Keratinocyte (primary cell): Measurements from ENCODE around the gene SHISA5. TPM values are rescaled to one million over a fixed set of nuclear protein-coding genes. Genes with fewer than 3 reads are reported as not detected.
A peak's percentile ranks its signal among the peaks of the same experiment; 100 is the strongest.

Source experiments
- DNase-seq: peaks from one replicate; pipeline ENCODE4 v3.0.0-alpha.2; 2011; ENCODE audit warnings: low read depth, missing footprints, low spot score
- FAIRE-seq: peaks from 2 replicates; lab custom pipeline; 2011; peaks lifted over from hg19 to GRCh38; lab: Jason Lieb, UNC
- H2AFZ ChIP-seq: 2 replicates; pipeline ENCODE4 v1.6.0; 2012; ENCODE audit warnings: low read length, control low read depth, inconsistent platforms; ENCODE audit not compliant: control insufficient read depth
- H3K27ac ChIP-seq: 2 replicates; pipeline ENCODE4 v1.5.1; 2011; ENCODE audit warnings: low read length; ENCODE audit not compliant: control insufficient read depth, insufficient read depth
- H3K27me3 ChIP-seq: 3 replicates; pipeline ENCODE4 v1.6.0; 2011; ENCODE audit warnings: low read length; ENCODE audit not compliant: control insufficient read depth, insufficient read depth; ENCODE audit errors: extremely low read depth
- H3K36me3 ChIP-seq, 2 experiments: 2 replicates in 1 of 2; 3 replicates in 1 of 2; pipeline ENCODE4 v1.5.1; 2011; ENCODE audit warnings: low read length in 2 of 2, mild to moderate bottlenecking in 1 of 2; ENCODE audit not compliant: control insufficient read depth in 2 of 2, insufficient read depth in 2 of 2; ENCODE audit errors: extremely low read depth in 1 of 2
- H3K4me1 ChIP-seq: 3 replicates; pipeline ENCODE4 v1.5.1; 2011; ENCODE audit warnings: low read length; ENCODE audit not compliant: control insufficient read depth, insufficient read depth; ENCODE audit errors: extremely low read depth
- H3K4me2 ChIP-seq: 3 replicates; pipeline ENCODE4 v1.6.0; 2011; ENCODE audit warnings: low read depth, low read length; ENCODE audit not compliant: control insufficient read depth, insufficient read depth; ENCODE audit errors: extremely low read depth
- H3K4me3 ChIP-seq, 3 experiments: fragments of 200-600 bp in 1 of 3; sonication (generic) in 1 of 3; 2 replicates in 2 of 3; 3 replicates in 1 of 3; pipeline ENCODE4 v1.5.1; 2011 to 2016; ENCODE audit warnings: low read length in 3 of 3, mild to moderate bottlenecking in 3 of 3, control low read depth in 2 of 3, inconsistent platforms in 1 of 3, low read depth in 1 of 3, mixed read lengths in 1 of 3, mixed run types in 1 of 3, moderate library complexity in 1 of 3; ENCODE audit not compliant: control insufficient read depth in 2 of 3, insufficient read depth in 2 of 3; ENCODE audit errors: extremely low read depth in 1 of 3
- H3K79me2 ChIP-seq: 2 replicates; pipeline ENCODE4 v1.6.0; 2012; ENCODE audit warnings: low read length; ENCODE audit not compliant: control insufficient read depth, insufficient read depth
- H3K9ac ChIP-seq: 3 replicates; pipeline ENCODE4 v1.6.0; 2011; ENCODE audit warnings: low read length; ENCODE audit not compliant: control insufficient read depth, insufficient read depth; ENCODE audit errors: extremely low read depth
- H3K9me1 ChIP-seq: 3 replicates; pipeline ENCODE4 v1.6.0; 2011; ENCODE audit warnings: low read length; ENCODE audit not compliant: control insufficient read depth, insufficient read depth; ENCODE audit errors: extremely low read depth
- H3K9me3 ChIP-seq: 2 replicates; pipeline ENCODE4 v1.5.1; 2012; ENCODE audit warnings: low read depth, low read length; ENCODE audit not compliant: control insufficient read depth
- H4K20me1 ChIP-seq: 3 replicates; pipeline ENCODE4 v1.6.0; 2011; ENCODE audit warnings: low read length; ENCODE audit not compliant: control insufficient read depth, insufficient read depth; ENCODE audit errors: extremely low read depth
- CTCF ChIP-seq, 3 experiments: IDR thresholded peaks in 1 of 3; conservative IDR thresholded peaks in 1 of 3; optimal IDR thresholded peaks in 1 of 3; 2 replicates in 2 of 3; 3 replicates in 1 of 3; pipeline versions ENCODE3 to v1.5.1; 2011; ENCODE audit warnings: low read length in 3 of 3, mild to moderate bottlenecking in 3 of 3, moderate library complexity in 2 of 3, control low read depth in 1 of 3, inconsistent platforms in 1 of 3; ENCODE audit not compliant: insufficient read depth in 2 of 3; ENCODE audit errors: extremely low read depth in 1 of 3
- EZH2 ChIP-seq: IDR thresholded peaks from one replicate; pipeline ENCODE4 v1.6.1; 2012; ENCODE audit warnings: inconsistent platforms, mild to moderate bottlenecking, low read length, moderate library complexity
- dilution Hi-C: fragments of 300-500 bp; cut with MboI; formaldehyde crosslinking; loops from one replicate; pipeline ENCODE4 v1.7.0; 2020; ENCODE audit warnings: low sequenced_read_pairs; ENCODE audit not compliant: extremely low pct_ligation_motif_present
- polyA plus RNA-seq, 5 experiments: library from polyadenylated mRNA; depleted of rRNA in 3 of 5; stranded (reverse) in 3 of 5; stranded (forward) in 1 of 5; unstranded in 1 of 5; fragments of >200 nt; gene quantifications; 1 replicate in 1 of 5; 2 replicates in 3 of 5; 3 replicates in 1 of 5; pipeline versions ENCODE4 v1.2.1 to v1.2.3, GENCODE V29; 2011 to 2012; ENCODE audit warnings: missing spikeins in 2 of 5, low read depth in 1 of 5, low replicate concordance in 1 of 5

The SHISA5 gene
- polyA plus RNA-seq, 1 donor (not counting 4 experiments of a cell fraction or from before 2014, with no cell fraction given), result 94.4 TPM

GRCh38 chr3:48500656-48501055, 3.3 kb downstream of the SHISA5 start:
- DNase-seq (peak; percentile 56), FAIRE-seq (no peak)
- H3K79me2 ChIP-seq, result no peaks in the 10 kb centered on the region
- peaks cover 0 to 2% of the 10 kb centered on the region in 2 experiments for H3K36me3 ChIP-seq
- H2AFZ ChIP-seq, result no peak overlapping the region
- no peak overlapping the region for H3K9ac ChIP-seq
- TF ChIP-seq CTCF (optimal IDR thresholded peaks at IDR 0.05 in 1 of 3, IDR thresholded peaks at IDR 0.05 in 1 of 3, conservative IDR thresholded peaks at IDR 0.05 in 1 of 3; ENCODE audit: extremely low read depth in 1 of 3, insufficient read depth in 2 of 3, low read length in 3 of 3), result no peak
- no peak for TF ChIP-seq EZH2
- no peak overlapping the region for H3K27ac ChIP-seq
- peaks cover 25% of the 10 kb centered on the region for H3K4me1 ChIP-seq
- no peak overlapping the region for H3K4me3 ChIP-seq
- H3K27me3 ChIP-seq, result no peaks in the 10 kb centered on the region
- dilution Hi-C loops, result no loop called here
- no peaks in the 10 kb centered on the region for H3K9me3 ChIP-seq
- peak overlapping the region; percentile 20 for H3K4me2 ChIP-seq
- no peaks in the 10 kb centered on the region for H4K20me1 ChIP-seq
- H3K9me1 ChIP-seq, result no peaks in the 10 kb centered on the region

GRCh38 chr3:48493203-48493501, 10.8 kb downstream of the SHISA5 start:
- Histone ChIP-seq H3K36me3 (no peaks in the 10 kb centered on the region), H3K27me3 (no peaks in the 10 kb centered on the region), H2AFZ (no peak overlapping the region), H3K4me1 (peaks cover 10% of the 10 kb centered on the region), H4K20me1 (no peaks in the 10 kb centered on the region), H3K9me3 (no peaks in the 10 kb centered on the region), H3K4me2 (no peak overlapping the region), H3K4me3 (no peak overlapping the region), H3K9ac (peak overlapping the region; percentile 72), H3K79me2 (no peaks in the 10 kb centered on the region), H3K27ac (peak overlapping the region; percentile 96), H3K9me1 (no peaks in the 10 kb centered on the region)
- no peak for FAIRE-seq
- DNase-seq, result no peak
- dilution Hi-C loops, result no loop called here
- TF ChIP-seq CTCF (optimal IDR thresholded peaks at IDR 0.05 in 1 of 3, IDR thresholded peaks at IDR 0.05 in 1 of 3, conservative IDR thresholded peaks at IDR 0.05 in 1 of 3; ENCODE audit: extremely low read depth in 1 of 3, insufficient read depth in 2 of 3, low read length in 3 of 3) (no peak), EZH2 (no peak)
